A673 (cell line): ENCODE results near the gene NRAP. TPM values are rescaled to one million over a fixed set of nuclear protein-coding genes. Genes with fewer than 3 reads are reported as not detected.

ENCODE experiments used
- BruUV-seq: library from RNA; stranded (reverse); fragments of 400-500 nt; replicated peaks from 2 replicates; lab custom pipeline; 2021; lab: Mats Ljungman, UMichigan
- CTCF ChIA-PET: fragments of 300-600 bp; sonication (Branson Sonifier 250); formaldehyde crosslinking; loops from one replicate; lab custom pipeline; 2022; ENCODE audit warnings: antibody characterized with exemption; lab: Charles Lee
- POLR2A ChIA-PET: fragments of 300-600 bp; sonication (Branson Sonifier 250); formaldehyde crosslinking; loops from one replicate; lab custom pipeline; 2022; ENCODE audit warnings: antibody characterized with exemption; ENCODE audit not compliant: low non-redundant PET; lab: Charles Lee
- DNase-seq: peaks from one replicate; pipeline ENCODE4 v3.0.0-alpha.2; 2015; ENCODE audit warnings: low spot score
- H3K27ac ChIP-seq: fragments of 200-600 bp; sonication (generic); 2 replicates; pipeline ENCODE4 v1.5.1; 2016; ENCODE audit warnings: mixed run types, low read depth, mild to moderate bottlenecking, mixed read lengths, antibody characterized with exemption, low read length; ENCODE audit not compliant: poor library complexity, severe bottlenecking
- H3K27me3 ChIP-seq: fragments of 200-600 bp; sonication (generic); replicated peaks from 2 replicates; pipeline ENCODE4 v1.6.1; 2017; ENCODE audit warnings: mixed run types, low read depth, mild to moderate bottlenecking, mixed read lengths, antibody characterized with exemption, low read length; ENCODE audit not compliant: insufficient read depth, poor library complexity
- H3K36me3 ChIP-seq: fragments of 200-600 bp; sonication (generic); 2 replicates; pipeline ENCODE4 v1.6.1; 2016; ENCODE audit warnings: mixed run types, mild to moderate bottlenecking, mixed read lengths, antibody characterized with exemption, low read length; ENCODE audit not compliant: insufficient read depth, poor library complexity, severe bottlenecking
- H3K4me1 ChIP-seq: fragments of 200-600 bp; sonication (generic); 2 replicates; pipeline ENCODE4 v1.6.1; 2017; ENCODE audit warnings: mixed run types, mild to moderate bottlenecking, mixed read lengths, antibody characterized with exemption, low read length; ENCODE audit not compliant: insufficient read depth, poor library complexity, severe bottlenecking
- H3K4me3 ChIP-seq: fragments of 200-600 bp; sonication (generic); 2 replicates; pipeline ENCODE4 v1.5.1; 2016; ENCODE audit warnings: low read depth, mixed run types, mild to moderate bottlenecking, mixed read lengths, low read length; ENCODE audit not compliant: poor library complexity, severe bottlenecking
- H3K9me3 ChIP-seq: fragments of 200-600 bp; sonication (generic); 2 replicates; pipeline ENCODE4 v1.6.1; 2016; ENCODE audit warnings: mixed run types, low read depth, mild to moderate bottlenecking, mixed read lengths, antibody characterized with exemption, low read length; ENCODE audit not compliant: poor library complexity, severe bottlenecking
- EZH2 ChIP-seq: fragments of 200-600 bp; sonication (generic); IDR thresholded peaks from 2 replicates; pipeline ENCODE4 v1.6.1; 2017; ENCODE audit warnings: borderline replicate concordance, low read depth, mild to moderate bottlenecking, mixed read lengths, antibody characterized with exemption, low read length; ENCODE audit not compliant: poor library complexity, severe bottlenecking
- intact Hi-C: fragments of 100-400 bp; cut with micrococcal nuclease; formaldehyde crosslinking; loops from one replicate; pipeline ENCODE4 v1.10.0; 2022; ENCODE audit not compliant: unreplicated experiment
- total RNA-seq: library from RNA; stranded (reverse); gene quantifications from 2 replicates; pipeline ENCODE4 v1.2.3, GENCODE V29; 2021
- TF ChIP-seq, protein P1 (sequence below): fragments of 300-800, 200-600 bp; sonication (generic); conservative IDR thresholded peaks from 2 replicates; pipeline ENCODE4 v1.5.1; 2017; ENCODE audit warnings: low read depth, mild to moderate bottlenecking, antibody characterized with exemption, low read length, moderate library complexity, mixed read lengths

NRAP gene
- total RNA-seq, 1 experiment from 2014 or later, result 0.34 TPM

- Histone ChIP-seq H3K4me1 (peaks cover 12% of the 10 kb centered on the region), H3K27me3 (no peaks in the 10 kb centered on the region), H3K4me3 (no peak overlapping the region), H3K9me3 (no peaks in the 10 kb centered on the region), H3K27ac (no peak overlapping the region), H3K36me3 (no peaks in the 10 kb centered on the region)
- BruUV-seq, result no TSS peak
- TF ChIP-seq, protein P1, sequence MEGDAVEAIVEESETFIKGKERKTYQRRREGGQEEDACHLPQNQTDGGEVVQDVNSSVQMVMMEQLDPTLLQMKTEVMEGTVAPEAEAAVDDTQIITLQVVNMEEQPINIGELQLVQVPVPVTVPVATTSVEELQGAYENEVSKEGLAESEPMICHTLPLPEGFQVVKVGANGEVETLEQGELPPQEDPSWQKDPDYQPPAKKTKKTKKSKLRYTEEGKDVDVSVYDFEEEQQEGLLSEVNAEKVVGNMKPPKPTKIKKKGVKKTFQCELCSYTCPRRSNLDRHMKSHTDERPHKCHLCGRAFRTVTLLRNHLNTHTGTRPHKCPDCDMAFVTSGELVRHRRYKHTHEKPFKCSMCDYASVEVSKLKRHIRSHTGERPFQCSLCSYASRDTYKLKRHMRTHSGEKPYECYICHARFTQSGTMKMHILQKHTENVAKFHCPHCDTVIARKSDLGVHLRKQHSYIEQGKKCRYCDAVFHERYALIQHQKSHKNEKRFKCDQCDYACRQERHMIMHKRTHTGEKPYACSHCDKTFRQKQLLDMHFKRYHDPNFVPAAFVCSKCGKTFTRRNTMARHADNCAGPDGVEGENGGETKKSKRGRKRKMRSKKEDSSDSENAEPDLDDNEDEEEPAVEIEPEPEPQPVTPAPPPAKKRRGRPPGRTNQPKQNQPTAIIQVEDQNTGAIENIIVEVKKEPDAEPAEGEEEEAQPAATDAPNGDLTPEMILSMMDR, result no peak
- TF ChIP-seq EZH2, result no peak
- no peak for DNase-seq
- ChIA-PET CTCF (no interaction called here), POLR2A (no interaction called here)
- intact Hi-C loops, result no loop called here
These were observed 16.0 kb downstream of the NRAP start for GRCh38 chr10:113647812-113648211.

DNA sequence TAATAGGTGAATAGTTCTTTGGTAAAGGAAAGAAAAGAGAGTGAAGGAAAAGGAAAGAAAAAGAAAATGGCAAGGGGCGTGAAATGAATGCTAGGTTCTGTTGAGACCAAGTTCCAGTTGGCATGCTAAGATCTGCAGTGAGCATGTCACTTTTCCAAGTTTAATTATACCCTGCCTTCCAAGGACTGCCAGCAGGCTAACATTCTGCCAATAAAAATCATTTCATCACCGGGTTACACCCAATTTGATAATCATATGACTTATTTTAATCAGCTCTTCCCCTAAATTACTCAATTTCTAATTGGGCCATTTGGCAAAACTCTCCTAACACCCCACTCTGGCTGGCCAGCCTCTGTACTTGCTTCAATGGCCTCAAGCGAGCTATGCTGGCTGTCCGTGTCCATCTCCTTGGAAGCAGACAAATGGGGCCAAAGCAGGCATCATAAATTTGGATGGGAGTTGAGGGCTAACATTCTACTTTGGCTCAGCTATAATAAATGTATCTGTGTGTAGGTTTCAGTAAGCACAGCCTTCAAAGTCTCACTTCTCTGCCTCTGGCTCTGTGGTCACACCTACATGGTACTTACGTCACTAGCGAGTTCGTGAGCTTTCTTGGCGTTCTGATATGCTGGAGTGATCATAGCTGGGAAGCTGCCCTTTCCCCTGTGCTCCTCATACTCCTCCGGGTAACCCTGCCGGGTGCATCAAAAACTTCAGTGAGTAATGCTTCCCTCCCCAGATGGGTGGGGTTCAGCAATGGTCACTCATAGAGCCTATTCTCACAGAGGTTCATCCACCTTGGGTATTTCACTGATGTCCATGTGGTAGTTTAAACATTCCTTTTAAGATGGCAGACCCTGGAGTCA is 17.3 kb downstream of the NRAP start:
- POLR2A ChIA-PET, result no interaction called here
- no TSS peak for BruUV-seq

DNA sequence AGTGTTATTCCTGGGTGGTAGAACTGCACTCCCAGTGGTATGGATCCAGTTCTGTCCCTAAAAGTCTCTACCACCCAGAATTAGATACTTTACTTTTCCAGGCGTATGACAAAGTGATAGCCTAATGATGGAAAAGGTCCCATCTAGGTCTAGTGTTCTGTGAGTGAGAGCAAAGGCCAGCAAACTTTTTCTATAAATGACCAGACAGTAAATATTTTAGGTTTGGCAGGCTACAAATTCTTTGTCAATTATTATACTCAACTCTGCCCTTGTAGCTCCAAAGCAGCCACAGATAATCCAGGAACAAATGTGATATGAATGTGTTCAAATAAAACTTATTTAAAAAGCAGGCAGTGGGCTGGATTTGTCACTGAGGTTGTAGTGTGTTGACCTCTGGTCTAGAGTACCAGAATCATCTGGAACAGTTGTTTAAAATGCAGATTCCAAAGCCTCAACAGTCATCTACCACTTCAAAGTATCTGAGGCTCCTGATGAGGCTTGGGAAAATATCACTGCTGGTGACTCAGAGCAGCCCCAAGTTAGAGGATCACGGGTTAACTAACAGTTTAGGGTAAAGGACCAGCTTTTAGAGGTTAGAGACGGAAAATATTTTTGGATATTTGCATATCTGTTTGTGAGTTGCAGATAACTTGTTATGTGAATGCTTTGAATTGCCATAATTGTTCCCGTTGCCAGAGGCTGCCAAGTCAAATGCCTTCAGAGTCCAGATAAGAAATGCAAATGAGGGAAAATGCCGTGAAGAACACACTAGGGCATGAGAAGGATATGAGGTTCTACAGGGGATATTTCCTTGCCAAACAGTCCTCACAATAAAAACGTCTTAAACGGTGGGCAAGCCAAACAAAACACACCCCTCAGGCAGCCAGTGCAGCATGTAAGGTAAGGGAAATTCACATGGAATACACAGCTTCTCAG is 19.4 kb downstream of the NRAP start:
- peaks cover 12% of the 10 kb centered on the region for H3K4me1 ChIP-seq
- no TSS peak for BruUV-seq
- CTCF ChIA-PET, result no interaction called here
- DNase-seq, result peak; percentile 13
- no peaks in the 10 kb centered on the region for H3K9me3 ChIP-seq
- POLR2A ChIA-PET, result no interaction called here
- H3K27me3 ChIP-seq, result no peaks in the 10 kb centered on the region
- intact Hi-C loops, result no loop called here
- H3K27ac ChIP-seq, result no peak overlapping the region
- H3K4me3 ChIP-seq, result no peak overlapping the region
- no peak for TF ChIP-seq EZH2
- TF ChIP-seq, protein P1, result no peak
- H3K36me3 ChIP-seq, result no peaks in the 10 kb centered on the region

More for the DNA sequence above, 17.3 kb downstream of the NRAP start:
- CTCF ChIA-PET, result no interaction called here
- DNase-seq, result no peak
- TF ChIP-seq EZH2, result no peak
- TF ChIP-seq, protein P1, result no peak
- intact Hi-C loops, result no loop called here
- H3K27me3 ChIP-seq, result no peaks in the 10 kb centered on the region
- peaks cover 12% of the 10 kb centered on the region for H3K4me1 ChIP-seq
- H3K36me3 ChIP-seq, result no peaks in the 10 kb centered on the region
- H3K27ac ChIP-seq, result no peak overlapping the region
- H3K9me3 ChIP-seq, result no peaks in the 10 kb centered on the region
- no peak overlapping the region for H3K4me3 ChIP-seq
